Activated CD4-positive, alpha-beta T cell treated with anti-CD3 and anti-CD28 coated beads for 36 hours (primary cell): ENCODE results near the gene DPP4. TPM values are rescaled to one million over a fixed set of nuclear protein-coding genes. Genes with fewer than 3 reads are reported as not detected.
A peak's percentile ranks its signal among the peaks of the same experiment; 100 is the strongest.

Experiments
- ATAC-seq: fragments of 200-7000 bp; cut with Tn5 transposase; one replicate; pipeline ENCODE4 v1.10.0; 2021; ENCODE audit warnings: mild to moderate bottlenecking, moderate library complexity
- CTCF ChIA-PET: fragments of 350-600 bp; sonication (Branson Sonifier 250); formaldehyde crosslinking; loops from one replicate; lab custom pipeline; 2021; ENCODE audit warnings: antibody characterized with exemption; lab: Charles Lee
- POLR2A ChIA-PET: fragments of 350-600 bp; sonication (Branson Sonifier 250); formaldehyde crosslinking; loops from one replicate; lab custom pipeline; 2021; ENCODE audit warnings: antibody characterized with exemption, inconsistent platforms; lab: Charles Lee
- DNase-seq: peaks from one replicate; pipeline ENCODE4 v3.0.0-alpha.2; 2020
- H3K27ac Mint-ChIP-seq: one replicate; pipeline ENCODE4 v1.8.0; 2021; ENCODE audit warnings: mixed read lengths
- H3K27me3 Mint-ChIP-seq: one replicate; pipeline ENCODE4 v1.8.0; 2021; ENCODE audit warnings: mixed read lengths
- H3K36me3 Mint-ChIP-seq: one replicate; pipeline ENCODE4 v1.8.0; 2021; ENCODE audit warnings: low read depth, mixed read lengths
- H3K4me1 Mint-ChIP-seq: one replicate; pipeline ENCODE4 v1.8.0; 2021; ENCODE audit warnings: mixed read lengths
- H3K4me3 Mint-ChIP-seq: one replicate; pipeline ENCODE4 v1.8.0; 2021; ENCODE audit warnings: mild to moderate bottlenecking, moderate library complexity, mixed read lengths
- H3K9me3 Mint-ChIP-seq: one replicate; pipeline ENCODE4 v1.8.0; 2021; ENCODE audit warnings: low read depth, mixed read lengths
- intact Hi-C, 2 experiments: fragments of 100-400 bp; cut with DNase I in 1 of 2; cut with micrococcal nuclease in 1 of 2; formaldehyde crosslinking; loops; one replicate each; pipeline versions ENCODE4 v1.14.2 to v1.15.1; 2022 to 2024; cut with DNase I, micrococcal nuclease
- total RNA-seq, 2 experiments: library from RNA; stranded (reverse); gene quantifications; one replicate each; pipeline ENCODE4 v1.2.3, GENCODE V29; 2021

The DPP4 gene
- total RNA-seq, 2 experiments from 2014 or later: 15.9 to 22.4 TPM

- intact Hi-C loops: no loop called here
- no peaks in the 10 kb centered on the region for H3K27me3 Mint-ChIP-seq
- no peaks in the 10 kb centered on the region for H3K9me3 Mint-ChIP-seq
- POLR2A ChIA-PET: interaction anchor here (0.7 kb wide), 1 partner anchor 16 kb away, joined by 3 read pairs; no protein-coding TSS in a partner anchor
- no peak for DNase-seq
- ATAC-seq: no peak
- H3K27ac Mint-ChIP-seq: no peak overlapping the region
- H3K36me3 Mint-ChIP-seq: no peaks in the 10 kb centered on the region
- CTCF ChIA-PET: interaction anchor here (0.7 to 1.7 kb wide), 5 partner anchors 17 to 85 kb away, joined by 3 to 6 read pairs (median 3); no protein-coding TSS in a partner anchor
- H3K4me1 Mint-ChIP-seq: peaks cover 2% of the 10 kb centered on the region
- no peak overlapping the region for H3K4me3 Mint-ChIP-seq
Observed at GRCh38 chr2:162106146-162106551, 32.1 kb upstream of the DPP4 start.

GRCh38 chr2:162103443-162104009 lies 29.5 kb upstream of the DPP4 start:
- Mint-ChIP-seq H3K4me3 (no peak overlapping the region), H3K9me3 (no peaks in the 10 kb centered on the region), H3K27ac (no peak overlapping the region), H3K4me1 (peaks cover 2% of the 10 kb centered on the region), H3K36me3 (no peaks in the 10 kb centered on the region), H3K27me3 (no peaks in the 10 kb centered on the region)
- CTCF ChIA-PET: interaction anchor here (1.3 kb wide), 1 partner anchor 21 kb away, joined by 4 read pairs; no protein-coding TSS in a partner anchor
- POLR2A ChIA-PET: no interaction called here
- ATAC-seq (no peak), DNase-seq (no peak)
- intact Hi-C loops: no loop called here

GRCh38 chr2:162100579-162100978 lies 26.6 kb upstream of the DPP4 start:
- POLR2A ChIA-PET: no interaction called here
- CTCF ChIA-PET: interaction anchor here (0.9 kb wide), 1 partner anchor 10 kb away, joined by 3 read pairs; no protein-coding TSS in a partner anchor
- intact Hi-C loops: no loop called here
- DNase-seq (no peak), ATAC-seq (no peak)
- H3K27me3 Mint-ChIP-seq: no peaks in the 10 kb centered on the region
- no peaks in the 10 kb centered on the region for H3K9me3 Mint-ChIP-seq
- H3K27ac Mint-ChIP-seq: no peak overlapping the region
- H3K4me1 Mint-ChIP-seq: no peaks in the 10 kb centered on the region
- H3K36me3 Mint-ChIP-seq: no peaks in the 10 kb centered on the region
- no peak overlapping the region for H3K4me3 Mint-ChIP-seq

GRCh38 chr2:162099836-162100235 lies 25.8 kb upstream of the DPP4 start:
- no peaks in the 10 kb centered on the region for H3K36me3 Mint-ChIP-seq
- ChIA-PET CTCF (interaction anchor here (0.9 kb wide), 1 partner anchor 11 kb away, joined by 3 read pairs; no protein-coding TSS in a partner anchor), POLR2A (no interaction called here)
- no peak for DNase-seq
- intact Hi-C loops: no loop called here
- H3K27ac Mint-ChIP-seq: no peak overlapping the region
- no peak for ATAC-seq
- no peaks in the 10 kb centered on the region for H3K4me1 Mint-ChIP-seq
- H3K27me3 Mint-ChIP-seq: no peaks in the 10 kb centered on the region
- H3K9me3 Mint-ChIP-seq: no peaks in the 10 kb centered on the region
- no peak overlapping the region for H3K4me3 Mint-ChIP-seq

- Mint-ChIP-seq H3K27ac (no peak overlapping the region), H3K4me1 (peaks cover 13% of the 10 kb centered on the region), H3K9me3 (no peaks in the 10 kb centered on the region), H3K27me3 (no peaks in the 10 kb centered on the region), H3K36me3 (no peaks in the 10 kb centered on the region), H3K4me3 (no peak overlapping the region)
- CTCF ChIA-PET: interaction anchor here (0.6 to 0.8 kb wide), 2 partner anchors 27 to 33 kb away, joined by 3 read pairs; no protein-coding TSS in a partner anchor
- DNase-seq (no peak), ATAC-seq (no peak)
- POLR2A ChIA-PET: no interaction called here
- intact Hi-C loops: no loop called here
Observed at GRCh38 chr2:162092658-162093556, 18.9 kb upstream of the DPP4 start.

- intact Hi-C loops: no loop called here
- no peak for ATAC-seq
- no peak overlapping the region for H3K4me3 Mint-ChIP-seq
- no peak for DNase-seq
- ChIA-PET CTCF (interaction anchor here (0.6 kb wide), 1 partner anchor 28 kb away, joined by 3 read pairs; no protein-coding TSS in a partner anchor), POLR2A (no interaction called here)
- no peak overlapping the region for H3K27ac Mint-ChIP-seq
- no peaks in the 10 kb centered on the region for H3K27me3 Mint-ChIP-seq
- H3K9me3 Mint-ChIP-seq: no peaks in the 10 kb centered on the region
- H3K36me3 Mint-ChIP-seq: no peaks in the 10 kb centered on the region
- peaks cover 13% of the 10 kb centered on the region for H3K4me1 Mint-ChIP-seq
Observed at GRCh38 chr2:162092008-162092390, 18.0 kb upstream of the DPP4 start.

GRCh38 chr2:162091325-162092007 lies 17.5 kb upstream of the DPP4 start:
- no peak overlapping the region for H3K27ac Mint-ChIP-seq
- H3K36me3 Mint-ChIP-seq: no peaks in the 10 kb centered on the region
- intact Hi-C loops: no loop called here
- POLR2A ChIA-PET: no interaction called here
- CTCF ChIA-PET: no interaction called here
- ATAC-seq (peak; percentile 39), DNase-seq (peak; percentile 41)
- no peaks in the 10 kb centered on the region for H3K9me3 Mint-ChIP-seq
- no peaks in the 10 kb centered on the region for H3K27me3 Mint-ChIP-seq
- peaks cover 13% of the 10 kb centered on the region for H3K4me1 Mint-ChIP-seq
- H3K4me3 Mint-ChIP-seq: no peak overlapping the region

- ATAC-seq (no peak), DNase-seq (no peak)
- no peaks in the 10 kb centered on the region for H3K36me3 Mint-ChIP-seq
- CTCF ChIA-PET: interaction anchor here (0.8 kb wide), 1 partner anchor 504 kb away, joined by 3 read pairs; no protein-coding TSS in a partner anchor
- peaks cover 13% of the 10 kb centered on the region for H3K4me1 Mint-ChIP-seq
- intact Hi-C loops: no loop called here
- H3K27me3 Mint-ChIP-seq: no peaks in the 10 kb centered on the region
- H3K9me3 Mint-ChIP-seq: no peaks in the 10 kb centered on the region
- POLR2A ChIA-PET: no interaction called here
- H3K4me3 Mint-ChIP-seq: no peak overlapping the region
- no peak overlapping the region for H3K27ac Mint-ChIP-seq
Observed at GRCh38 chr2:162090109-162090508, 16.1 kb upstream of the DPP4 start.

- ChIA-PET POLR2A (no interaction called here), CTCF (interaction anchor here (0.8 kb wide), 1 partner anchor 36 kb away, joined by 3 read pairs; no protein-coding TSS in a partner anchor)
- Mint-ChIP-seq H3K4me1 (peaks cover 3% of the 10 kb centered on the region), H3K27me3 (no peaks in the 10 kb centered on the region), H3K4me3 (no peak overlapping the region), H3K9me3 (no peaks in the 10 kb centered on the region), H3K27ac (no peak overlapping the region), H3K36me3 (no peaks in the 10 kb centered on the region)
- intact Hi-C loops: no loop called here
- ATAC-seq: no peak
- no peak for DNase-seq
Observed at GRCh38 chr2:162086904-162087303, 12.9 kb upstream of the DPP4 start.

GRCh38 chr2:162085090-162085891 lies 11.3 kb upstream of the DPP4 start:
- CTCF ChIA-PET: interaction anchor here (0.8 to 1.1 kb wide), 3 partner anchors 13 to 100 kb away, joined by 3 read pairs; no protein-coding TSS in a partner anchor
- H3K27me3 Mint-ChIP-seq: no peaks in the 10 kb centered on the region
- intact Hi-C loops: no loop called here
- DNase-seq (no peak), ATAC-seq (no peak)
- H3K9me3 Mint-ChIP-seq: no peaks in the 10 kb centered on the region
- H3K4me1 Mint-ChIP-seq: no peaks in the 10 kb centered on the region
- POLR2A ChIA-PET: no interaction called here
- no peak overlapping the region for H3K27ac Mint-ChIP-seq
- H3K4me3 Mint-ChIP-seq: no peak overlapping the region
- no peaks in the 10 kb centered on the region for H3K36me3 Mint-ChIP-seq
